GM23338 (cell line): ENCODE results near the gene INPP4B.

Source experiments
- CREB1 ChIP-seq: fragments of 250-450 bp; sonication (Bioruptor Pico); IDR thresholded peaks from 2 replicates; pipeline ENCODE4 v1.5.0; 2020; ENCODE audit warnings: low read depth, mild to moderate bottlenecking, moderate library complexity
- EZH2 ChIP-seq: fragments of 200-600 bp; sonication (generic); IDR thresholded peaks from one replicate; pipeline ENCODE4 v1.8.0; 2017; ENCODE audit warnings: antibody characterized with exemption, mild to moderate bottlenecking, low read depth; ENCODE audit not compliant: unreplicated experiment
- EZH2phosphoT487 ChIP-seq: fragments of 200-600 bp; sonication (generic); IDR thresholded peaks from one replicate; pipeline ENCODE4 v1.8.1; 2018; ENCODE audit warnings: antibody characterized with exemption; ENCODE audit not compliant: unreplicated experiment
- POLR2AphosphoS5 ChIP-seq: IDR thresholded peaks from 2 replicates; pipeline ENCODE4 v1.6.1; 2016; ENCODE audit warnings: antibody characterized with exemption, low read depth
- TF ChIP-seq, protein P1 (sequence below), 2 experiments: fragments of 200-600 bp in 1 of 2; sonication (generic) in 1 of 2; conservative IDR thresholded peaks; 2 replicates each; pipeline versions ENCODE4 v1.5.1 to v1.6.1; 2016 to 2017; ENCODE audit warnings: antibody characterized with exemption in 2 of 2, low read depth in 2 of 2, mild to moderate bottlenecking in 2 of 2, moderate library complexity in 1 of 2
- TF ChIP-seq, protein P2 (sequence below): IDR thresholded peaks from one replicate; pipeline ENCODE4 v1.6.1; 2018; ENCODE audit warnings: antibody characterized with exemption; ENCODE audit not compliant: unreplicated experiment

DNA sequence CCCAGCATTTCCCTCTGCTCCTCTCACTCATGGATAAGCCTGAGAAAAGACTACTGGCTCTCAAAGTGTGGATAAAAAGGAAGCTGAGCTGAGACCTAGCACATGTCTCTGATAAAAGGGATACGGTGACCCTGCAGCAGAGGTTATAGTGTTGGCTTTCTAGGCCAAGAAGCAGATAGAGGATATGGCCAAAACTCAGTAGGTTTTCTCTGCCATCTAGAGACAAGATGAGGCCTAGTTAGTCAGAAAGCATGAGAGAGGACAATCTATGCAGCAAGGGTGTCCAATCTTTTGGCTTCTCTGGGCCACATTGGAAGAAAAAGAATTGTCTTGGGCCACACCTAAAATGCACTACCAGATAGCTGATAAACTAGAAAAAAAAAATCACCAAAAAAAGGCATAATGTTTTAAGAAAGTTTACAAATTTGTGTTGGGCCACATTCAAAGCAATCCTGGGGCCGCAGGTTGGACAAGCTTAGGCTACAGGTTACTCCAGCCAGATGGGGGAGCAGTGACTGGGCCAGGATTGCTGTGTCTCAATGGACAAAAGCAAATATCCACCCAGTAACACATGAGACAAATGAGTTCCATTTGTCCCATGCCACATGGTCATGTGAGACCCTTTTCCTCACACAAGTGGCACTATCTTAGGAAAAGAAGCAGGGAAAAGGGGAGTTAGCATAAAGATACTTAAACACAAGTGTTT, 411.4 kb downstream of the INPP4B start:
- TF ChIP-seq, protein P1, sequence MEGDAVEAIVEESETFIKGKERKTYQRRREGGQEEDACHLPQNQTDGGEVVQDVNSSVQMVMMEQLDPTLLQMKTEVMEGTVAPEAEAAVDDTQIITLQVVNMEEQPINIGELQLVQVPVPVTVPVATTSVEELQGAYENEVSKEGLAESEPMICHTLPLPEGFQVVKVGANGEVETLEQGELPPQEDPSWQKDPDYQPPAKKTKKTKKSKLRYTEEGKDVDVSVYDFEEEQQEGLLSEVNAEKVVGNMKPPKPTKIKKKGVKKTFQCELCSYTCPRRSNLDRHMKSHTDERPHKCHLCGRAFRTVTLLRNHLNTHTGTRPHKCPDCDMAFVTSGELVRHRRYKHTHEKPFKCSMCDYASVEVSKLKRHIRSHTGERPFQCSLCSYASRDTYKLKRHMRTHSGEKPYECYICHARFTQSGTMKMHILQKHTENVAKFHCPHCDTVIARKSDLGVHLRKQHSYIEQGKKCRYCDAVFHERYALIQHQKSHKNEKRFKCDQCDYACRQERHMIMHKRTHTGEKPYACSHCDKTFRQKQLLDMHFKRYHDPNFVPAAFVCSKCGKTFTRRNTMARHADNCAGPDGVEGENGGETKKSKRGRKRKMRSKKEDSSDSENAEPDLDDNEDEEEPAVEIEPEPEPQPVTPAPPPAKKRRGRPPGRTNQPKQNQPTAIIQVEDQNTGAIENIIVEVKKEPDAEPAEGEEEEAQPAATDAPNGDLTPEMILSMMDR (conservative IDR thresholded peaks at IDR 0.05; ENCODE audit: low read depth in 2 of 2) = peak in 1 of 2 experiments; percentile 43; a peak in 2 of 4 replicates
- no peak for TF ChIP-seq POLR2AphosphoS5
- no peak for TF ChIP-seq EZH2
- TF ChIP-seq, protein P2, sequence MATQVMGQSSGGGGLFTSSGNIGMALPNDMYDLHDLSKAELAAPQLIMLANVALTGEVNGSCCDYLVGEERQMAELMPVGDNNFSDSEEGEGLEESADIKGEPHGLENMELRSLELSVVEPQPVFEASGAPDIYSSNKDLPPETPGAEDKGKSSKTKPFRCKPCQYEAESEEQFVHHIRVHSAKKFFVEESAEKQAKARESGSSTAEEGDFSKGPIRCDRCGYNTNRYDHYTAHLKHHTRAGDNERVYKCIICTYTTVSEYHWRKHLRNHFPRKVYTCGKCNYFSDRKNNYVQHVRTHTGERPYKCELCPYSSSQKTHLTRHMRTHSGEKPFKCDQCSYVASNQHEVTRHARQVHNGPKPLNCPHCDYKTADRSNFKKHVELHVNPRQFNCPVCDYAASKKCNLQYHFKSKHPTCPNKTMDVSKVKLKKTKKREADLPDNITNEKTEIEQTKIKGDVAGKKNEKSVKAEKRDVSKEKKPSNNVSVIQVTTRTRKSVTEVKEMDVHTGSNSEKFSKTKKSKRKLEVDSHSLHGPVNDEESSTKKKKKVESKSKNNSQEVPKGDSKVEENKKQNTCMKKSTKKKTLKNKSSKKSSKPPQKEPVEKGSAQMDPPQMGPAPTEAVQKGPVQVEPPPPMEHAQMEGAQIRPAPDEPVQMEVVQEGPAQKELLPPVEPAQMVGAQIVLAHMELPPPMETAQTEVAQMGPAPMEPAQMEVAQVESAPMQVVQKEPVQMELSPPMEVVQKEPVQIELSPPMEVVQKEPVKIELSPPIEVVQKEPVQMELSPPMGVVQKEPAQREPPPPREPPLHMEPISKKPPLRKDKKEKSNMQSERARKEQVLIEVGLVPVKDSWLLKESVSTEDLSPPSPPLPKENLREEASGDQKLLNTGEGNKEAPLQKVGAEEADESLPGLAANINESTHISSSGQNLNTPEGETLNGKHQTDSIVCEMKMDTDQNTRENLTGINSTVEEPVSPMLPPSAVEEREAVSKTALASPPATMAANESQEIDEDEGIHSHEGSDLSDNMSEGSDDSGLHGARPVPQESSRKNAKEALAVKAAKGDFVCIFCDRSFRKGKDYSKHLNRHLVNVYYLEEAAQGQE = no peak
- TF ChIP-seq CREB1 = no peak
- no peak for TF ChIP-seq EZH2phosphoT487
